RWPE2 (cell line): ENCODE data around the gene HS2ST1.

Experiments used
- ATAC-seq: fragments of 200-7000 bp; cut with Tn5 transposase; 3 replicates; pipeline ENCODE4 v1.9.1; 2021; ENCODE audit warnings: low read depth
- DNase-seq: peaks from one replicate; pipeline ENCODE4 v3.0.0-alpha.2; 2020; ENCODE audit warnings: low spot score
- H3K27ac ChIP-seq: fragments of 450-650 bp; 2 replicates; pipeline ENCODE4 v1.5.1; 2017; ENCODE audit warnings: mild to moderate bottlenecking; ENCODE audit not compliant: poor library complexity, severe bottlenecking
- H3K27me3 ChIP-seq: fragments of 250-450 bp; sonication (Bioruptor Pico); 2 replicates; pipeline ENCODE4 v1.5.1; 2021; ENCODE audit warnings: mild to moderate bottlenecking, moderate library complexity; ENCODE audit not compliant: insufficient read depth, poor library complexity, severe bottlenecking
- H3K36me3 ChIP-seq: fragments of 250-450 bp; sonication (Bioruptor Pico); 2 replicates; pipeline ENCODE4 v1.5.1; 2020; ENCODE audit warnings: low read depth, mild to moderate bottlenecking, moderate library complexity
- H3K4me1 ChIP-seq: fragments of 250-450 bp; sonication (Bioruptor Pico); 2 replicates; pipeline ENCODE4 v1.5.1; 2021; ENCODE audit warnings: mild to moderate bottlenecking, moderate library complexity; ENCODE audit not compliant: insufficient read depth, poor library complexity, severe bottlenecking
- H3K4me3 ChIP-seq: fragments of 250-450 bp; sonication (Bioruptor Pico); 2 replicates; pipeline ENCODE4 v1.5.1; 2021; ENCODE audit warnings: mild to moderate bottlenecking, moderate library complexity; ENCODE audit not compliant: severe bottlenecking
- H3K9me3 ChIP-seq: fragments of 250-450 bp; sonication (Bioruptor Pico); 2 replicates; pipeline ENCODE4 v1.5.1; 2021; ENCODE audit warnings: mild to moderate bottlenecking, moderate library complexity; ENCODE audit not compliant: severe bottlenecking
- TF ChIP-seq, protein P1 (sequence below): fragments of 450-650 bp; IDR thresholded peaks from one replicate; pipeline ENCODE4 v1.5.1; 2017; ENCODE audit warnings: mild to moderate bottlenecking, moderate library complexity; ENCODE audit not compliant: poor library complexity, severe bottlenecking

The HS2ST1 gene

DNA sequence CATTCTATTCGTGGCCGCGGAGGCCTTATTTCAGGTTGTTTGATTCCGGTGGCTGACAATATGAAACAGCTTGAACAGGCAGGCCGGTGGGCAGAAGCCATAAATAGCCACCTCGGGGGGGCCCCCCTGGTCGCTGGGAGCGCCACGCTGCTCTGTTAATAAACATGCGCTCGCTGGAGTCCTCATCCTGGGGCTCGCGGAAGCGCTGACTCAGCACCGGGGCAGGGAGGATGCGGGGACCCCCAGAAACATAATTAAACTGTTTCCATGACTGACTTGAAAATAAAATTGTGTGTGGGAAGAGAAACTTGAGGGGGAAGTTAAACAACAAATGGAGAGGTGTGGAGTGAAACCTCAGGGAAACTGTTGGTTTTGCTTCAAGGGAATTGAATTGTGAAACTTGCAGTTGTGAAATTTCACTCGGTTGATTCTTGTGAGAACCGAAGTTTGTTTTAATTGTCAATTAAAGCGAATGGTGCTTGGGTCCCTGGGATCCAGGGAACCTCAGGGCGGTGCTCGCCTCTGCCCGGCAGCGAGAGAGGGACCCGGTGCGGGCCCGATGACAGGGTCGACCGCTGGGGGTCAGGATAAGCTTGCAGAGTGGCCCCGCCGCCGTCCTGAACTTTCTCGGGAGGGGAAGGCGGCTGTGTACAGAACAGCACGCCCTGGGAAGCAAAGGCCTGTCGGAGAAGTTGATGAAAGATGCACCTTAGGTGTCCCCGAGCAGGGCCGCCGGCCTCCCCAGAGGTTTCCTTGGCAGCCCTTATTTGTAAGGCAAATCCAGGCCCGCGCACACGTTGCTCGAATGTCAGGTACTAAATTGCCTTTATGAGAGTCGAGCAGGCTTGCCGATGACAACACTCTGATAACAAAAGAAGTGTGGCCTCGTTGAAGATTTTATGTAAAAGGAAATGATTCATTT, 237.3 kb downstream of the HS2ST1 start:
- peaks cover 5% of the 10 kb centered on the region for H3K4me1 ChIP-seq
- H3K27ac ChIP-seq = no peak overlapping the region
- H3K4me3 ChIP-seq = no peak overlapping the region
- ATAC-seq = no peak
- H3K9me3 ChIP-seq = no peaks in the 10 kb centered on the region
- DNase-seq = no peak
- H3K27me3 ChIP-seq = no peaks in the 10 kb centered on the region
- no peaks in the 10 kb centered on the region for H3K36me3 ChIP-seq
- TF ChIP-seq, protein P1, sequence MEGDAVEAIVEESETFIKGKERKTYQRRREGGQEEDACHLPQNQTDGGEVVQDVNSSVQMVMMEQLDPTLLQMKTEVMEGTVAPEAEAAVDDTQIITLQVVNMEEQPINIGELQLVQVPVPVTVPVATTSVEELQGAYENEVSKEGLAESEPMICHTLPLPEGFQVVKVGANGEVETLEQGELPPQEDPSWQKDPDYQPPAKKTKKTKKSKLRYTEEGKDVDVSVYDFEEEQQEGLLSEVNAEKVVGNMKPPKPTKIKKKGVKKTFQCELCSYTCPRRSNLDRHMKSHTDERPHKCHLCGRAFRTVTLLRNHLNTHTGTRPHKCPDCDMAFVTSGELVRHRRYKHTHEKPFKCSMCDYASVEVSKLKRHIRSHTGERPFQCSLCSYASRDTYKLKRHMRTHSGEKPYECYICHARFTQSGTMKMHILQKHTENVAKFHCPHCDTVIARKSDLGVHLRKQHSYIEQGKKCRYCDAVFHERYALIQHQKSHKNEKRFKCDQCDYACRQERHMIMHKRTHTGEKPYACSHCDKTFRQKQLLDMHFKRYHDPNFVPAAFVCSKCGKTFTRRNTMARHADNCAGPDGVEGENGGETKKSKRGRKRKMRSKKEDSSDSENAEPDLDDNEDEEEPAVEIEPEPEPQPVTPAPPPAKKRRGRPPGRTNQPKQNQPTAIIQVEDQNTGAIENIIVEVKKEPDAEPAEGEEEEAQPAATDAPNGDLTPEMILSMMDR = no peak

DNA sequence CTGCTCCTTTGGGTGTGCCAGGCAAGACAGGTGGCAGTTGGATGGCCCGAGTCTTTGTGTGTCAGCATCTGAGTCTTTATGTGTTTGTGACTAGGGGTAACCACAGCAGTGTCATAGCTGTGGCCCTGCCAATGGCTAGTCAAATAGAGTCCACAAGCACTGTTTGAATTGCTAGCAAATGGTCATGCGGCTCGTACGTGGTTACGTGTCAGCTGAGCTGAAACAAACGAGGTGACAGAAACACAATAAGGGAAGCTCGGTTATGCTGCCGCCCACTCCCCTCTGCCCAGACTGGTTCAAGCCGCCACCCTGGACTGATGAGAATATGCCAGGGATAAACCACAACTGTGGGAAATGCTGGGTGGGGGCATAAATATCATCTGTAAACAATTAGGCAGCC, 239.9 kb downstream of the HS2ST1 start:
- Histone ChIP-seq H3K4me1 (peaks cover 4% of the 10 kb centered on the region), H3K4me3 (no peak overlapping the region), H3K27ac (no peak overlapping the region), H3K36me3 (no peaks in the 10 kb centered on the region), H3K9me3 (no peaks in the 10 kb centered on the region), H3K27me3 (no peaks in the 10 kb centered on the region)
- DNase-seq (no peak), ATAC-seq (no peak)
- TF ChIP-seq, protein P1 = no peak

DNA sequence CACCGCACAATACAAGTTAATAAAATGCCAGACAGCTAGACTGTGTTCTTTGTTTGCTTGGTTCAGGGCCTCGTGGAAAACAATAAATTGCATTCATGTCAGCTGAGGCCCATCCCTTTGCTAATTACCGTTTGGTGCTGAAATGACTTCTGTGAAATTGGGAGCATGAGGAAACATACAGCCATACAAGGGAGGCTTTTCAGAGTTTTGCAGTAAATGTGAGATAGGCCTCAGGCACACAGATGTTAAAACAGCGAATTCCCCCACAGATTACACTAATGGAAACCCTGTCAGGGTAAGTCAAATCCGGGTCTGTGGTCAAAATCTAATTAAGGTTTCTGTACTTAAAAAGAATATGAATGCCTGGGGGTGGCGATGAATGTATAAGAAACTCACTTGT, 240.7 kb downstream of the HS2ST1 start:
- no peaks in the 10 kb centered on the region for H3K4me1 ChIP-seq
- H3K36me3 ChIP-seq = no peaks in the 10 kb centered on the region
- DNase-seq (no peak), ATAC-seq (no peak)
- TF ChIP-seq, protein P1 = no peak
- H3K27ac ChIP-seq = no peak overlapping the region
- H3K9me3 ChIP-seq = no peaks in the 10 kb centered on the region
- no peak overlapping the region for H3K4me3 ChIP-seq
- H3K27me3 ChIP-seq = no peaks in the 10 kb centered on the region

DNA sequence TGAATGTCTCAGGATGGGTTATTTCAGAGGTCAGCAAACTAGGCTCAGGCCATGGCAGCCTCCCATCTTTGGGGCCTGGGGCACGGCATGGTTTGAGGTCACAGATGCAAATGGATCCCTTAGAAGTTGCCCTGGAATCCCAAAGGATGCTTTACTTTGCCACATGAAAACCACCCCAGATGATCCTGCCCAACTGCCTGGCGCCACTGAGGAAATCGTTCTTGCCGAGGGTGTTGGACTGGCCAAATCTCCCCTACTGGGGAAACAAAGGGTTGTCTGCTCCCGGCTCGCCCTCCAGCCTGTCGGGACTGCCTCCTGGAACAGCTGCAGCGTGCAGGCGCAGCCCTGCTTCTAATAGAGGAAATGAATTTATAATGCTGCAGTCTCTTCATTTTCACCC, 241.2 kb downstream of the HS2ST1 start:
- TF ChIP-seq, protein P1 = no peak
- no peaks in the 10 kb centered on the region for H3K9me3 ChIP-seq
- no peaks in the 10 kb centered on the region for H3K4me1 ChIP-seq
- ATAC-seq = no peak
- DNase-seq = no peak
- no peak overlapping the region for H3K4me3 ChIP-seq
- H3K27me3 ChIP-seq = no peaks in the 10 kb centered on the region
- H3K36me3 ChIP-seq = no peaks in the 10 kb centered on the region
- no peak overlapping the region for H3K27ac ChIP-seq

DNA sequence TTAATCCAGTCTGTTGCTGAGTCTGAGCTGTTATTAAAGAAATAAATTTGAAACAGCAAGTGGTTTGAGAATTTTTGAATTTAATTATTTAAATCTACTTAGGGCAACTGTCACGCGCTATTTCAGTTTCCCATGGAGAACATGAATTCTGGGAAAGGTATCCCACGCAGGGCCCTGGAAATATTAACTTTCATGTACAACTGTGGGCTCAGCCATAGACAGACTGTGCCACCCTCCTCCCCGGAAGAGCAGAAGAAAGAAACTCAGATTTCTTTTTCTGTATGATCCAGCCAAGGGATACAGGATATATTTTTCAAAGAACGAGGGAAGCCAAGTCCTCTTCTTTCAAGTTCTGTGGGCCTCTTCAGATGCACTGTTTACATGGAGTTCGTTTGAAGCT, 241.7 kb downstream of the HS2ST1 start:
- TF ChIP-seq, protein P1 = no peak
- no peaks in the 10 kb centered on the region for H3K27me3 ChIP-seq
- H3K4me1 ChIP-seq = no peaks in the 10 kb centered on the region
- no peak overlapping the region for H3K4me3 ChIP-seq
- H3K9me3 ChIP-seq = no peaks in the 10 kb centered on the region
- ATAC-seq = no peak
- H3K36me3 ChIP-seq = no peaks in the 10 kb centered on the region
- no peak overlapping the region for H3K27ac ChIP-seq
- no peak for DNase-seq
